HepG2 (cell line): ENCODE results near the gene PDE2A. TPM values are rescaled to one million over a fixed set of nuclear protein-coding genes. Genes with fewer than 3 reads are reported as not detected.
A peak's percentile ranks its signal among the peaks of the same experiment; 100 is the strongest.

Source experiments
- CTCF ChIP-seq: sonication (generic); formaldehyde crosslinking; IDR thresholded peaks from 2 replicates; pipeline ENCODE4 v1.5.0; 2020; ENCODE audit warnings: mild to moderate bottlenecking, missing genetic modification reagents, moderate library complexity
- FOSL2 ChIP-seq: sonication (generic); formaldehyde crosslinking; IDR thresholded peaks from 2 replicates; pipeline ENCODE4 v1.4.0; 2020; ENCODE audit warnings: missing genetic modification reagents
- HMGXB4 ChIP-seq, 2 experiments: sonication (generic) in 1 of 2; formaldehyde crosslinking in 1 of 2; IDR thresholded peaks; 2 replicates each; pipeline versions ENCODE4 v1.4.0 to v1.6.1; 2018 to 2020; ENCODE audit warnings: missing genetic modification reagents in 2 of 2, borderline replicate concordance in 1 of 2, low read depth in 1 of 2, mild to moderate bottlenecking in 1 of 2, missing biosample characterization in 1 of 2
- RERE ChIP-seq: IDR thresholded peaks from 2 replicates; pipeline ENCODE4 v1.6.1; 2016; ENCODE audit warnings: low read depth, missing genetic modification reagents, missing compliant biosample characterization
- SMC3 ChIP-seq: IDR thresholded peaks from 2 replicates; pipeline ENCODE4 v1.6.1; 2011; ENCODE audit warnings: low read length, improper control_type of control experiment
- ZNF333 ChIP-seq: sonication (generic); formaldehyde crosslinking; IDR thresholded peaks from 2 replicates; pipeline ENCODE4 v1.4.0; 2020; ENCODE audit warnings: mild to moderate bottlenecking, missing genetic modification reagents, borderline replicate concordance
- polyA plus RNA-seq, 8 experiments: library from polyadenylated mRNA; depleted of rRNA in 3 of 8; stranded (reverse) in 7 of 8; unstranded in 1 of 8; fragments of >200 nt; fragmentation: Illumina TruSeq in 4 of 8; extraction: Trizol in 4 of 8; gene quantifications; 2 replicates each; pipeline versions ENCODE4 v1.2.1 to v1.2.3, GENCODE V29; 2011 to 2016; ENCODE audit warnings: low read depth in 4 of 8, missing spikeins in 1 of 8, mixed read lengths in 1 of 8; ENCODE audit not compliant: insufficient read depth in 1 of 8
- total RNA-seq, 5 experiments: library from RNA; depleted of rRNA; stranded (reverse); fragments of >200 nt; fragmentation: Illumina TruSeq; extraction: Trizol; gene quantifications; 2 replicates each; pipeline ENCODE4 v1.2.3, GENCODE V29; 2016; ENCODE audit warnings: low read depth in 1 of 5

The PDE2A gene
- total and polyA plus RNA-seq, 2 of the 13 experiments (the other 11 are each of a cell fraction or from before 2014, with no cell fraction given): 3.1 TPM; not detected in 1

GRCh38 chr11:72683782-72684200 is 9.6 kb upstream of the PDE2A start (continued):
- TF ChIP-seq RERE (CRISPR knock-in tag) (no peak), ZNF333 (CRISPR knock-in tag) (no peak), SMC3 (0 out of 2 replicates have a peak, but pooled peaks have one; percentile 12), HMGXB4 (CRISPR knock-in tag; IDR thresholded peaks at IDR 0.05; ENCODE audit: borderline replicate concordance in 1 of 2, low read depth in 1 of 2) (peak in 1 of 2 experiments; percentile 13; a peak in 1 of 4 replicates), CTCF (CRISPR knock-in tag) (peak; percentile 92), FOSL2 (CRISPR knock-in tag) (peak; percentile 11; the same call in 1 of the 2 replicates)
